Lung microvascular endothelial cell (primary cell): ENCODE measurements around the gene FCRL5. TPM values are rescaled to one million over a fixed set of nuclear protein-coding genes. Genes with fewer than 3 reads are reported as not detected.
"Not testable (repeated sequence)": the region's sequence is repeated elsewhere in the genome, so short reads cannot be mapped to it uniquely, and the experiment has no call there.

Experiments
- DNase-seq, 2 donors: peaks; one replicate each; pipeline versions ENCODE4 v3.0.0 to v3.0.0-alpha.2; 2010; ENCODE audit warnings: low read depth in 2 of 2
- total RNA-seq: library from RNA; depleted of rRNA; stranded (reverse); fragments of >200 nt; gene quantifications from 2 replicates; pipeline ENCODE4 v1.2.1, GENCODE V29; 2014

FCRL5 gene
- not detected in 2 replicates for total RNA-seq

- no peak for DNase-seq
Measured at GRCh38 chr1:157551694-157552693, at the start of gene FCRL5. Gene FCRL5, minus strand, starts transcription at chr1:157552515. Its CDS starts 153 bp downstream, at chr1:157552362.

GRCh38 chr1:157600236-157600635 is 47.9 kb upstream of the FCRL5 start:
- DNase-seq: no peak

GRCh38 chr1:157597959-157598667 is 45.8 kb upstream of the FCRL5 start, which contains the start of gene FCRL4:
Gene FCRL4, minus strand, starts transcription at chr1:157598085. Its CDS starts 141 bp downstream, at chr1:157597944.
- DNase-seq: no peak

- DNase-seq: no peak
Measured at GRCh38 chr1:157596384-157596783, 44.1 kb upstream of the FCRL5 start.

- DNase-seq: no peak
Measured at GRCh38 chr1:157595356-157595755, 43.0 kb upstream of the FCRL5 start.

GRCh38 chr1:157585984-157586383 is 33.7 kb upstream of the FCRL5 start:
- DNase-seq: peak in 1 of 2 donors; percentile 3

- no peak for DNase-seq
Measured at GRCh38 chr1:157584503-157584902, 32.2 kb upstream of the FCRL5 start.

- no peak for DNase-seq
Measured at GRCh38 chr1:157580828-157581210, 28.5 kb upstream of the FCRL5 start.

- peak; percentile 52 to 60 for DNase-seq
Measured at GRCh38 chr1:157580179-157580827, 28.0 kb upstream of the FCRL5 start.

- no peak for DNase-seq
Measured at GRCh38 chr1:157577420-157577819, 25.1 kb upstream of the FCRL5 start.

- no peak for DNase-seq
Measured at GRCh38 chr1:157575744-157576143, 23.4 kb upstream of the FCRL5 start.

- DNase-seq: no peak
Measured at GRCh38 chr1:157574836-157575235, 22.5 kb upstream of the FCRL5 start.

GRCh38 chr1:157566484-157567300 is 14.4 kb upstream of the FCRL5 start:
- DNase-seq: no peak

- no peak for DNase-seq
Measured at GRCh38 chr1:157562515-157562914, 10.2 kb upstream of the FCRL5 start.

GRCh38 chr1:157558119-157558518 is 5.8 kb upstream of the FCRL5 start:
- no peak for DNase-seq

- not testable (repeated sequence) for DNase-seq
Measured at GRCh38 chr1:157548081-157548480, 4.2 kb downstream of the FCRL5 start.

GRCh38 chr1:157542676-157543075 is 9.6 kb downstream of the FCRL5 start:
- peak in 1 of 2 donors; percentile 32 for DNase-seq

GRCh38 chr1:157540852-157541251 is 11.5 kb downstream of the FCRL5 start:
- no peak for DNase-seq

GRCh38 chr1:157540160-157540748 is 12.1 kb downstream of the FCRL5 start:
- no peak for DNase-seq

- no peak for DNase-seq
Measured at GRCh38 chr1:157539568-157539967, 12.7 kb downstream of the FCRL5 start.

- DNase-seq: no peak
Measured at GRCh38 chr1:157532569-157532968, 19.7 kb downstream of the FCRL5 start.
